Putamen (tissue), 1 donor: Measurements from ENCODE around the gene PRKAR2B.

Source experiments
- DNase-seq: peaks from one replicate; pipeline ENCODE4 v3.0.0-alpha.2; 2016; ENCODE audit warnings: low spot score

Gene PRKAR2B

DNA sequence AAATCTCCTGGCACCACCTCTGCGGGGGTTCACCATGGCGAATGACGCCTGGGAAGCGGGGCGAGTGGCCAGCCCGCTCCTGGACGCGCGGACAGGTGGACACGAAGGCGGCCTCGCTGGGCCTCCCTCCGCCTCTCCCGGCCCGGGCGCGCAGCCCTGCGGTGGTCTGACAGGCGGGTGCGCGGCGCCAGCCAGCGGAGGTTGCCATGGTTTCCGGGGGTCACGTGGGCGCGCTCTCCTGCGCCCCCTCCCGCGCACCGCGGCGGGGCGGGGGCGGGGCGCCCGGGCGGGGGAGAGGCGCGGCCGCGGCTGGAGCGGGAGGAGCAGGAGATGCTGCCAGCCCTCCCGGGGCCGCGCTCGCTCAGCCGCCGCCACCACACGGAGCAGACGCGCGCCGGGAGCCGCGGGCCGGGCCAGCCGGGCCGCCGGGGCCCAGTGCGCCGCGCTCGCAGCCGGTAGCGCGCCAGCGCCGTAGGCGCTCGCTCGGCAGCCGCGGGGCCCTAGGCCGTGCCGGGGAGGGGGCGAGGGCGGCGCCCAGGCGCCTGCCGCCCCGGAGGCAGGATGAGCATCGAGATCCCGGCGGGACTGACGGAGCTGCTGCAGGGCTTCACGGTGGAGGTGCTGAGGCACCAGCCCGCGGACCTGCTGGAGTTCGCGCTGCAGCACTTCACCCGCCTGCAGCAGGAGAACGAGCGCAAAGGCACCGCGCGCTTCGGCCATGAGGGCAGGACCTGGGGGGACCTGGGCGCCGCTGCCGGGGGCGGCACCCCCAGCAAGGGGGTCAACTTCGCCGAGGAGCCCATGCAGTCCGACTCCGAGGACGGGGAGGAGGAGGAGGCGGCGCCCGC, at the start of gene PRKAR2B:
Gene PRKAR2B, plus strand, starts transcription at position 359 of the 848 bp plus-strand sequence. Its CDS starts 203 bp downstream, at position 562.
- DNase-seq, result peak; percentile 91

DNA sequence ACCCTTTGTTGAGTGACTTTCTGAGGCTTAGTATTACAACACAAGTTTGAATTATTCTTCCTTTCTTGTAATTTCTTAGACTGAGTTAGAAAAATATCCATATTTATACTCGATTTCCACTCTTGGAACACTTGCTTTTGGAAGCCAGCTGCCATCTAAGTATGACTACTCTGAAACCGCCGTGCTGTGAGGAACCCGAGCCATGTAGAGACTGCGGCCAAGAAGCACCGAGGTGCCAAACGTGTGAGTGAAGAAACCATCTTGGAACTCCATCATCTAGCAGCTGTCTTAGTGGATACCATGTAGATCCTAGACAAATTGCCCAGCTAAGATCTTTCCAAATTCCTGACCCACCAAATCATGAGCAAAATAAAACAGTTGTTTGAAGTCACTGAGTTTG, 49.7 kb upstream of the PRKAR2B start:
- no peak for DNase-seq

DNA sequence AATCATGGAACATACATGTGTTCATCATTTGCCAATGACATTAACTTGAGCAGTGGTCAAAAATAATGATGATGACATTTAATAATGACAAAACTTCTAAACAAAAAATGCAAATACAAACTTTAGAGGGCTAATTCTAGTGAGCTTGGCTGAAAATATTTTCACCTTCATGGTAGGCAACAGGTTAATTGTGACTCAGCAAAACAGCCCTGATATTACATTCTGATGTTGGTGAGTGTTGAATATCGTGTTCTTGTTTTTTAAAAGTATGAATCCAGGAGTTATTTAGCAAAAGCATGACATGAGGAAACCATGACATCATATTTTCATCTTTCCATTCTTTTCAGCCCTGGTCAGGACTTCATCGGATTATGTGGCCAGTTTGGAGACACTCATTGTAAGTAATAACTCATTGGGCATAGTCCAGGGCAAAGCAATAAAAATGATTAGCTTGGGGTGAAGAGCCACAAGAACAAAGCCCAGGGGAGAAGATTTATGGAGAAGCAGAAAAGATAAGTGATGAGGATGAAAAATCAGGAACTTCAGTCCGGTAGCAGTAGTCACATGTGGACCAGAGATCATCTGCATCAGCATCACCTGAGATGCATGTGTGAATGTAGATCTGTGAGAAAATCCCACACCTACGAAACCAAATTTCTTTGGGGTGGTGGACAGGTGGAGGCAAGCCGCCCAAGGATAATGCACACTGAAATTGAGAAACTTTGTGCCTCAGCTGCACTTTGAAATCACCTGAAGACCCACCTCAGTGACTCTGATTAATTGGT, 46.8 kb upstream of the PRKAR2B start:
- DNase-seq, result no peak

DNA sequence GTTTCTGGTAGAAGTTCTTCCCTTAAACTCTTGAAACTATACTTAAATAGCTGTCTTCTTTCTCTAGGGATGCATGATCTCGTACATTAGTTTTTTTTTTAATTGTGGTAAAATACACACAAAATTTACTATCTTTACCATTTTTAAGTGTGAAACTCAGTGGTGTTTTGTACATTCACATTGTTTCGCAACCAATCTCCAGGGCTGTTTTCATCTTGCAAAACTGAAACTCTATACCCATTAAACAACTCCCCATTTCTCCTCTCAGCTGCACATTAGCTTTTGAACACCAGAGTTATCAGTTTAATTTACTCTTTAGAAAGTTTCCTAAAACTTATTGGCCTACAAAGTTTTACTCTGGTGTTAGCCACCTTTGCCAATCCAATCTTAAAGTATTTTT, 45.5 kb upstream of the PRKAR2B start:
- DNase-seq, result no peak

DNA sequence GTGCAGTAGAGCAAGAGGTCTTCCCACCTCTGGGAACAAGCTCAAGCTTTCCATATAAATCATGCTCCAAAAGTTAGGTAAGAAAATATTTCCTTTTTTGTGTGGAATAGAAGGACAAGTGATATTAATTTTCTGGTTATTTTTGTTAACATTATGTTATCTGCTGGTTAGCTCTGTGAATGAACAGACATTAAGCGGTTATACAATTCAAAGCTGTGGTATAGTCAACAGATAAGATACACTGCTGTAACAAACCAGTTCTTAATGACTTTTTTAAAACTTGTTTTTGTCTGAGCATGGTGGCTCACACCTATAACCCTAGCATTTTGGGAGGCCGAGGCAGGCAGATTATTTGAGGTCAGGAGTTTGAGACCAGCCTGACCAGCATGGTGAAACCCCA, 43.0 kb upstream of the PRKAR2B start:
- DNase-seq, result no peak

DNA sequence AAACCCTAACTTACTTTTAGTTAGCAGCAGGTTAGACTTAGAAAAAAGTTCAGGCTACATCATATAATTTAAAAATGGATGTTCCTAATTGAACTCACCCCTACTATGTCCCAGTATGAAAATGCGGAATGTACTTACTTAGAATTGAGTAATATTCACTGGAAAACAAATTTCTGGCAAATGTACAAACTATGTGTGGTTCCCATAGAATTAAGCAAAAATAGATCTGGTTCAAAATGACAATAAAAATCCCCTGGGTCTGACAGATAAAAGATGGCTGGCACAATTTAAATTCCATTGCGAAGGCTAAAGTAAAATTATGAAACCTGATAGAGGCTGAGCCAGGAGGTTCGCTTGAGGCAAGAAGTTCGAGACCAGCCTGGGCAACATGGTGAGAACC, 42.4 kb upstream of the PRKAR2B start:
- DNase-seq, result no peak

DNA sequence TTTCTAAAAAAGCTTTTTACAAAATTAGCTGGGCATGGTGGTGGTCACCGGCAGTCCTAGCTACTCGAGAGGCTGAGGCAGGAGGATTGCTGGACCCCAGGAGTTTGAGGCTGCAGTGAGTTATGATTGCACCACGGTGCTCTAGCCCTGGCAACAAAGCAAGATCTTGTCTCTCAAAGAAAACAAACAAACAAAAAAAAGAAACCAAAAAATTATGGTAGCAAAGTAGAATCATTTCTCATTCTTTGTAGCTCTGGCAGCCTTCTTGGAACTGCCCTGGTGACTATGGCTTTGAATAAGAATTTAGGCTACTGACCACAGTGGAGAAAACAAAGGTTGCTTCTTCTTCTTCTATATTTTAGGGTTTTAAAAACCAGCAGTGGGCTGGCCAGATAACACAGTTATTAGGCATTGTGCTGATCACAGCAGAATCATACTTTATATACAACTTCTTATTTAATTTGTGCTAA, 41.9 kb upstream of the PRKAR2B start:
- no peak for DNase-seq

DNA sequence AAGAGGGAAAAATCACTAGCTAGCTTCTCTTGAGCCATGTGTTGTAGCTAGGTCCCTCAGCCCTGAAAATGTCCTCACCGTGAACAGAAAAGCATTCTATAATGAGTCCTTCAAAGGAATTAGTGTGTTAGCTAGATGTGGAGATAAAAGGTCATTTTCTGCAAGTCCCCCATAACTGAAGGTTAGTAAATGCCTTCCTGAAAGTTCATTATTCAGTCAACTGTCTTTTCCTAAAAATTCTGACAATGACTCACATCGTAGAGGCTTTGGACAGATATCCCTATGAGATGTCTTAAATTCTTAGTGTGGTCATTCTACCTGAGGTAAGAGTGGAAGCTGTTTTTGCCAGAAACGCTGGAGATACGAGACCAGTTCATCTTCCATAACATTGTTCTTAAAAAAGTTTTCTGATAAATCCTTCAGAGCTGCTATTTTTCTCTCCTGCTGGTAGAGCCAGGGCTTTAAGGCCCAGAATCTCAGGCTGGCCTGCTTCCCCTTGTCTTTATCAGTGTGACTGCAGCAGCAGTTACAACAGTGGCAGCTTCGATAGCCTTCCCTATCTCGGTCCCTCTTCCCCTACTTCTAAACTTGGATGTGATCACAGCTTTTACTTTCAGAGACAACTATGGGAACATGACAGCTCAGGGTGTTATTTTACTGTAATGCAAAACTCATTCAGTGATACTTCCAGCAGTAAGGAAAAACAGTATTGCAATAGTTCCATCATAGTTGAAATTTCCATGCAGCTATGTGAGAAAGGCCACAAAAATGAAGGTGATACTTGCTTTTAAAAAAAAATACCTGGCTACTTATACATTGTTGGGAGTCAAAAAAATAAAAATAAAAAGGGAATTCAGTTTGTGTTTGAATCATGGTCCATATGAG, 37.3 kb upstream of the PRKAR2B start:
- DNase-seq, result no peak

DNA sequence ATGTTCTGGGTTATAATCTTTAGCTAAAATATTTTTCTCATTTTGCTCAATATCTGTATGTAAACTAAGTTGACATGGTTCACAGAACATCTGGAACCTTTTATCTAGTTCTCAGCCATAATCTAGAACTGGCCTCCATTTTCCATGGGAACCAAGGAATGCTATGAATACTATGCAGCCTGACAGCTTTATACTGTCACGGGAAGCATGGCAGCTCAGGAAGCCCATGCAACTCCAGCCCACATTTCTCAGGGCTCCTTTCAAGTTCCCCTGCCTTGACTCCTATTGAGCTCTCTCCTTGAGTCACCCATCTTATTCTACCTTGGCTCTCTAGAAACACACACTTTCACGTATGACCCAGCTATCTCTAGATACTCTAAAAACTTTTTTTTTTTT, 36.6 kb upstream of the PRKAR2B start:
- no peak for DNase-seq

DNA sequence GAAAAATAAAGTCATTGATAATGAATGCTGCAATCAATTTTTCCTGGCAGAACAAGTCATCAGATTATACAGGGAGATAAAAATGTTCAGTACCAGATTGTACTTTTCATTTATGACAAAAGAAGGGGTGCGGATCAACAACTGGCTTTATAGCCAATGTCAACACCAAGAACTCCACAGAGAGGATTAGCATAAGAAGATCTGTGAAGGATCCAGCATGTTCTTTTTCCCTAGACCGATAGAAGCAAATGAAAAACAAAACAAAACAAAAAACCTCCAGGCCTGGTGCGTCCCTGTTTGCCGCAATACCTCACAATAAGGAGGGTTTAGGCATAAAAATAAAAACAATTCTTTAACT, 34.7 kb upstream of the PRKAR2B start:
- no peak for DNase-seq

DNA sequence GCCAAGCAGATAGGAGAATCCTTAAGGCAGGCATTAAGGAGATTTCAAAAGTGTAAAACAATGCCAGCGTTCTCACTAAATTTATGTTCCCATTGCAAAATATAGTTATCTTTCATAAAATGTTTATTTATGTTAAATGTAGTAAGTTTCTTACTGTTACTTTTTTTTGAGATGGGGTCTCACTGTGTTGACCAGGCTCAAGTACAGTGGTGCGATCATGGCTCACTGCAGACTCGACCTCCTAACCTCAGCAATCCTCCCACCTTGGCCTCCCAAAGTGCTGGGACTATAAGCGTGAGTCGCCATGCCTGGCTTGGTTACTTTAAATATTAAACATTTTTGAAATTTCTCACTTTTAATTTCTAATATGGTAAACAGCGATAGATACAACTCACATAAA, 31.8 kb upstream of the PRKAR2B start:
- DNase-seq, result no peak

DNA sequence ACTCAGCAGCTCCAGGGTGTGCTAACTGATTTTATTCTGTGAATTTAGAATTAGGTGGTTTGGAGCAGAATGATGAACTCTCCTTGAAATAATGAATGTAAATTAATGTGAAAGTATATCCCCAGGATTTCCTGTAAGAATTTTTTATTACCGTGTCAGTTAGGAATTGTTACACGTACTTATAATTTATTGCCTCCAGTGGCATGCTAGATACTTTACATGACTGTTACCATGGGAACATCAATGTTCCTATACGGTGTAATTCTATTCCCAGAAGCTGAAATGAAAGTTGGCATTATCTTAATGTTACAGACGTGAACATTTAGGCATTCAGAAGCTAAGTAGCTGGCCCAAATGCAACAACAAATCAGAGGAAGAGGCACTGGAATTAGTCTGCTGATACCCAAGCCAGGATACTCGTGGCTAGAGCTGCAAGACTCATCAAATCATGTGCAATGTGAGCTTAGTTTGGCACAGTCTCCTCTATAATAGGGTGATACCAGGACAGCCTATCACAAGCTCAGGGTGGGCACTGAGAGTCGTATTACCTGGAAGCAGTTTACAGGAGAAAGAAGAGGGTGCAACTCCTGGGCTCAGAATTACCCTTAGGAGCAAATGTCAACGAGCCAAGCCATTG, 30.0 kb upstream of the PRKAR2B start:
- DNase-seq, result no peak

DNA sequence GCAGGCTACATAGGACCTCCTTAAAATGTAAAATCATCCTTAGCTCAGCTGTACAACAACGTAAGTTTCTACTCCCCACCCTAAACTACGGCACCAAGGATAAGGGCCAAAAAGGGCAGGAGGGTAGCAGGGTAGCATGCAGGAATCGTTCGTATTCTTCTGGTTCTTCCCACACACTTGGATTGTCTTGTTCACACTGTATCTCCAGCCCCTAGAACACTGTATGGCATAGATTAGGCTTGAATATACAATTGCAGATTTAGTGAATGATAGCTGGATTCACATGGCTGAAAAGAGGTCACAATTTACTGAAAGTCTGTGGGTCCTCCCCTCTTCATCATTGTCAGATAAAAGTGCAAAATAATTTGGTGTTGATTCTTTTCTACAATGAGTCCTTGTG, 28.2 kb upstream of the PRKAR2B start:
- DNase-seq, result no peak

DNA sequence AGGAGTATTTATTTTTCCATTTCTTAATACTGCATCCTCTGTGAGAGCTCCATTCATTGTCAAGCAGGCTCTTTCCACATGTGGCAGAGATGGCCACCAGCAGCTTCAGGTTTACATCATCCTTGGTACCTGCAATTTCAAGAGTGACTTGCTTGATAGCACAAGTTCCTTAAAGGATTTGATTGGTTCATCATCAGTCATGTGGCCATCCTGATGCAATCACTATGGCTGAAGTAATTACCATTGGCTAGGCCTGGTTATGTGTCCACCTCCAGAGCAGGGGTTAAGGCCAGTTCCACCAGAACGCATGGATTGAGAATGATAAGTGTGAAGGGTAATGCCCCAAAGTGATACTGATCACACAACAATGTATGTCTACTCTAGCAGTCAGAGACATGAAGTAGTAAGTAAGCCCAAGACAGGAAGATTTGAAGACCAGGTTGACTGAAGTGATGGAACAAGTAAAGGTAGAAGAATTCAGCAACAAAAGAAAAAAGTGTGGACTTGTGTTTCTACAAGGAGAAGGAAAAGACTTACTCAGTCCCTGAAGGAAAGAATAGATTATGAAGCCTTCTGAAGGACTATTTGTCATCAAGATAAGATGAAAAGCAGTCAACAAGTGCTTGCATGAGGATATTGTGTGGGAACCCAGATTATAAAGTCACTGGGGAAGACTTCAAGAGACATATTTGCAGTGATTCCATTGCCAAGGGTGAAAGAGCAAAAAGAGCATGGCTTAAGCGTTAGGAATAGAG, 26.4 kb upstream of the PRKAR2B start:
- DNase-seq, result no peak

DNA sequence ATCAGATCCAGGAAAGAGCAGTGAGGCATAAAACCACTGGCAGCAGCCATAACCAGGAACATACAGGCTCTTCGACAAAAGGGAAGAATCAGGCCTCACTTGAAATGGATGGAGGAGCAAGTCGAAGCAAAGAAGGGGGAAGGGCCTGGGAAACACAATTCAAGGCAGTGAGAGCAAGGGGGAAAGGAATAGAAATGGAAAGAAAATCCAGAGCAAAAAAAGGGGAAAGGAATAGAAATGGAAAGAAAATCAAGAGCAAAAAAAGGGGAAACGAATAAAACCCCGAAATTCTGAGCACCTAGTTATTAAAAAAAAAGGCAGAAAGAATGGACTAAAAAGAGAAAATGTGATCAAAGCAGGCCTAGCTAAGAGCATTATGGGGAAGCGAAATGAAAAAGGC, 24.1 kb upstream of the PRKAR2B start:
- no peak for DNase-seq

DNA sequence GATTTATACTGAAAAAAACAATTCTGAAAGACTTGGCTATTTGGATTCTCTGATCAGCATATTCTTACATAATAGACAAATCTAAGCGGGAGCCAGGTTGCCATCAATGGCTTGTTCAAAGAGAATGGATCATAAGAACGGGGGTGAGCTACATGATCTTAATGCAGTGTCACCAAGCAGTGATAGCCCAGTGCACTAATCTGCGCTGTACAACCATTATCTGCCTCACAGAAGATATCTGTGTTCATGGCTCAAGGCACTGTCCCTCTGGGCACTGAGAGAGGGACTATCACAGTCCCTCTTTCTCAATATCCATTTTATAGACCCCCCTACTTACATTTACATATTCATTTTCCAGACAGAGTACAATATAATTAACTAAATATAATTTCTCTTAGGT, 22.9 kb upstream of the PRKAR2B start:
- no peak for DNase-seq

DNA sequence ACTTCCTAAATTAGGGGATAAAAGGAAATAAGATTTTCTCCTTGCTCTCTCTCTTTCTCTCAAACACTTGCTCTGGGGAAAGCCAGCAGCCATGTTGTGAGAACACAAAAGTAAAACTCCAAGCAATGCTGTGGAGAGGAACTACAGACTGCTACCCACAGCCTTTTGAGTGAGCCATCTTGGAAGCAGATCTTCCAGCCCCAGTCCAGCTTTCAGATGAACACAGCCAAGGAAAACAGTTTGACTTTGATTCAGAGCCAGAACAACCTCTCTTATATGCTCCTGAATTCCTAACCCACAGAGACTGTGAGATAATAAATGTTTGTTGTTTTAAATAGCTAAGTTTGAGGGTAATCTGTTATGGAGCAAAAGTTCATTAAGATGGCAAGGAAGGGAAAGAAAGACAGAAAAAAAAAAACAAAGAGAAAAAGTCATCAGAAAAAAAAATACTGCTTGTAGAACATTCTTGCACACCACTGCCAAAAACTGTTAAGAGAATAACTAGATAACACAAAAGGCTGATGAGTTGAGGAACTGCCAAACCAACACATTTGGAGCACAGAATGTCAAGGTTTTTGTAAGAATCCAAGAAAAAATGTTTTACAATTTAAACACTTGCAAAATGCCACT, 20.9 kb upstream of the PRKAR2B start:
- DNase-seq, result no peak

DNA sequence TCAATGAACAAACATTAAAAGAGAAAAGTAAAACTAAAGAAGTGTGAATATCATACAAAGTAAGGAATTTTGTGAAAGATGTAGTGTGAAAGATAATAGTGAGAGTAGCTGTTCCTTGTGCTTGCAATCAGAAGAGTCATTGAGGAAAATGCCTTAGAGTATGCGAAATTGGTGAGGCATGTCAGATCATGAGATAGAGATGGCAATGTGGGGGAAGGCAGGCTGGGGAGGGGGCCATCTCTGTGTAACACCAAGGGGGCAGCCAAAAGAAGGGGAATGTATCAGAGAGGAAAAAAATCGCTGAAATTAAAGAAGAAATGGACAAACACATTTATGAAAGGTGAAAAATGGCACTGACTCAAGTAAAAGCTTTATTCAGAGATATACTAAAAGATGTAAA, 19.6 kb upstream of the PRKAR2B start:
- DNase-seq, result no peak

DNA sequence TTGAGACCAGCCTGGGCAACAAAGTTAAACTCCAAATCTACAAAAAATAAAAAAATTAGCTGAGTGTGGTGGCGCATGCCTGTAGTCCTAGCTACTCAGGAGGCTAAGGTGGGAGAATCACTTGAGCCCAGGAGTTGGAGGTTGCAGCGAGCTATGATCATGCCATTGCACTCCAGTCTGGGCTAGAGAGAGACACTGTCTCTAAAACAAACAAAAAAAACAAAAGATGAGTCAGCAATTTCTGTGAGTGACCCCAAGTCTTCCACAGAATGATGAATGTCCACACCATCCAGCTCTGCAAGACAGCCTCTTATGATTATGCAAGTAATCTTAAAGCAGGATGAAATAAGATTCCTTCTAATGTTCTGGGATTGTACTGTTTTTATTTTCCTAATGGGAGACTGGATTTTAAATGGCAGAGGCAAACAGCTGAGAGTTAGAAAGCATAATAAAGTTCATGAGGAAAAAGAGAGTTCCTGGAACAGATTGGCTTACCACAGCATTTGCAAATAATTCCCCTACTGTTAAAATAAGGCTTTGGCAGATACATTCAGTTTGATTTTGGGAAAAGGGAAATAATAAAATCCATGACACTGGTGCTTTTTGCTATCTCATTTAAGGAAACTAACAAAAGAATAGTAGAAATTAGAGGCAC, 18.9 kb upstream of the PRKAR2B start:
- DNase-seq, result no peak

DNA sequence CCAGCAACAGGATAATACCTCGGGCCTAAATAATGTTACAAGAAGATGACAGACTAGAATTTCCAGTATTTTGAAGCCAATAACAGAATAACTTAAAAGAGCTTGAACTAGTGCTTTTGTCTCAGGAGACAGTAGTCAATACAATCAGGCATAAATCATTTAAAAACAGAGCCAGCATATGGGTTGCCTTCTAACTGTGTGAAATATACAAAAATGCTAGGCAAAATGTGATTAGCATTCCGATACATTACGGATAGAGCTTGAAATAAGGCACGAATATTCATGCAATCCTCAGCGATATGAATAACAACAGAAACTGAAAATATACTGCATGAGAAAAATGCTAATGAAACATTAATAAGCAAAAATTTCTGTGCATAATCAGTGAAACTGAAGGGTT, 18.3 kb upstream of the PRKAR2B start:
- no peak for DNase-seq
